K562 (cell line): ENCODE results near the gene ATXN7L1. TPM values are rescaled to one million over a fixed set of nuclear protein-coding genes. Genes with fewer than 3 reads are reported as not detected.

ENCODE experiments used
- ATAC-seq: fragments of 200-7000 bp; cut with Tn5 transposase; 3 replicates; pipeline ENCODE4 v1.9.1; 2020; ENCODE audit warnings: moderate library complexity
- BruUV-seq: library from RNA; stranded (reverse); fragments of 400-500 nt; replicated peaks from 2 replicates; lab custom pipeline; 2021; lab: Mats Ljungman, UMichigan
- CTCF ChIA-PET: fragments of 300-600 bp; formaldehyde crosslinking; extraction: SDS; loops from one replicate; lab custom pipeline; 2021; ENCODE audit warnings: low intra/inter-chr PET ratio; lab: Yijun Ruan, JAX
- POLR2A ChIA-PET: fragments of 300-600, 350-650 bp; sonication (Branson Sonifier 250); formaldehyde crosslinking; extraction: SDS; loops from one replicate; lab custom pipeline; 2021; ENCODE audit warnings: antibody characterized with exemption, inconsistent platforms; lab: Yijun Ruan, JAX
- DNase-seq, 4 experiments: peaks; one replicate each; pipeline versions ENCODE4 v3.0.0 to v3.0.0-alpha.2; 2011 to 2018; ENCODE audit warnings: low spot score in 3 of 4, mixed read lengths in 3 of 4; ENCODE audit errors: extremely low read depth in 1 of 4
- FAIRE-seq: peaks from 2 replicates; lab custom pipeline; 2011; peaks lifted over from hg19 to GRCh38; lab: Jason Lieb, UNC
- H2AFZ ChIP-seq: 2 replicates; pipeline ENCODE4 v1.6.0; 2011; ENCODE audit warnings: low read depth, low read length, control low read depth, inconsistent platforms
- H3K27ac ChIP-seq: fragments of 200-600 bp; 3 replicates; pipeline ENCODE4 v1.8.0; 2011; ENCODE audit warnings: low read depth, mild to moderate bottlenecking, control low read depth, inconsistent platforms, low read length, moderate library complexity, mixed read lengths; ENCODE audit errors: extremely low read depth
- H3K27me3 ChIP-seq, 2 experiments: fragments of 300-600 bp in 1 of 2; 2 replicates in 1 of 2; 3 replicates in 1 of 2; pipeline versions ENCODE4 v1.6.0 to v1.8.0; 2011; ENCODE audit warnings: inconsistent platforms in 2 of 2, low read length in 2 of 2, mild to moderate bottlenecking in 1 of 2, mixed read lengths in 1 of 2, moderate library complexity in 1 of 2; ENCODE audit not compliant: control insufficient read depth in 2 of 2, insufficient read depth in 2 of 2
- H3K36me3 ChIP-seq: fragments of 300-600 bp; 3 replicates; pipeline ENCODE4 v1.8.0; 2011; ENCODE audit warnings: mild to moderate bottlenecking, low read length, inconsistent platforms; ENCODE audit not compliant: control insufficient read depth, insufficient read depth
- H3K4me1 ChIP-seq, 2 experiments: fragments of 200-600 bp in 1 of 2; replicated peaks in 1 of 2; 2 replicates in 1 of 2; 3 replicates in 1 of 2; pipeline versions ENCODE4 v1.5.1 to v1.8.0; 2011; ENCODE audit warnings: inconsistent platforms in 2 of 2, low read length in 2 of 2, mild to moderate bottlenecking in 1 of 2, mixed read lengths in 1 of 2, moderate library complexity in 1 of 2; ENCODE audit not compliant: control insufficient read depth in 2 of 2, insufficient read depth in 2 of 2
- H3K4me2 ChIP-seq: 2 replicates; pipeline ENCODE4 v1.6.1; 2011; ENCODE audit warnings: low read length, control low read depth, inconsistent platforms, mixed read lengths; ENCODE audit not compliant: insufficient read depth
- H3K4me3 ChIP-seq: fragments of 200-600 bp; sonication (generic), shearing (Covaris generic); 2 replicates; pipeline ENCODE4 v1.5.1; 2016; ENCODE audit warnings: control low read depth, inconsistent platforms
- H3K79me2 ChIP-seq: fragments of 200-600 bp; 3 replicates; pipeline ENCODE4 v1.8.0; 2011; ENCODE audit warnings: low read length, inconsistent platforms; ENCODE audit not compliant: control insufficient read depth, insufficient read depth
- H3K9ac ChIP-seq, 2 experiments: 2 replicates each; pipeline versions ENCODE4 v1.6.0 to v1.6.1; 2011; ENCODE audit warnings: low read depth in 2 of 2, low read length in 2 of 2, control low read depth in 1 of 2, inconsistent platforms in 1 of 2, mild to moderate bottlenecking in 1 of 2, mixed read lengths in 1 of 2; ENCODE audit not compliant: insufficient read depth in 1 of 2
- H3K9me1 ChIP-seq: one replicate; pipeline ENCODE4 v1.6.0; 2011; ENCODE audit warnings: inconsistent platforms, mild to moderate bottlenecking, low read length, moderate library complexity; ENCODE audit not compliant: control insufficient read depth, insufficient read depth
- H3K9me3 ChIP-seq: replicated peaks from 2 replicates; pipeline ENCODE4 v1.5.1; 2011; ENCODE audit warnings: low read depth, low read length, inconsistent platforms; ENCODE audit not compliant: control insufficient read depth, insufficient read depth
- H4K20me1 ChIP-seq: replicated peaks from 2 replicates; pipeline ENCODE4 v1.6.1; 2011; ENCODE audit warnings: low read length, inconsistent platforms, mixed read lengths; ENCODE audit not compliant: control insufficient read depth, insufficient read depth
- FOXA3 ChIP-seq, 2 experiments: fragments of 450-650 bp in 1 of 2; sonication (generic) in 1 of 2; formaldehyde crosslinking; IDR thresholded peaks in 1 of 2; conservative IDR thresholded peaks in 1 of 2; 2 replicates each; pipeline versions ENCODE4 v1.4.0 to v1.8.0; 2020 to 2022; ENCODE audit warnings: mild to moderate bottlenecking in 2 of 2, missing genetic modification reagents in 1 of 2
- HNRNPH1 ChIP-seq: fragments of 200-400 bp; formaldehyde crosslinking; optimal IDR thresholded peaks from 2 replicates; pipeline ENCODE3; 2017; ENCODE audit warnings: low read depth, mild to moderate bottlenecking, low read length, moderate library complexity
- MEF2A ChIP-seq: IDR thresholded peaks from 2 replicates; pipeline ENCODE4 v1.6.1; 2011; ENCODE audit warnings: low read depth, mild to moderate bottlenecking, low read length, moderate library complexity; ENCODE audit not compliant: control insufficient read depth
- MTF1 ChIP-seq: fragments of 250-450 bp; sonication (Bioruptor Pico); IDR thresholded peaks from 2 replicates; pipeline ENCODE4 v1.9.0; 2021; ENCODE audit warnings: moderate library complexity, mild to moderate bottlenecking, inconsistent platforms, borderline replicate concordance
- PHB ChIP-seq: fragments of 250-450 bp; sonication (Bioruptor Pico); IDR thresholded peaks from 2 replicates; pipeline ENCODE4 v1.5.0; 2021
- PHTF2 ChIP-seq: fragments of 250-450 bp; sonication (Bioruptor Pico); IDR thresholded peaks from 2 replicates; pipeline ENCODE4 v1.5.0; 2021; ENCODE audit warnings: mild to moderate bottlenecking
- POLR3G ChIP-seq: IDR thresholded peaks from 2 replicates; pipeline ENCODE4 v1.6.1; 2011; ENCODE audit not compliant: insufficient read length, insufficient replicate concordance; ENCODE audit errors: extremely low read depth
- SAFB2 ChIP-seq: fragments of 200-400 bp; formaldehyde crosslinking; IDR thresholded peaks from 2 replicates; pipeline ENCODE4 v1.6.1; 2018; ENCODE audit warnings: borderline replicate concordance, low read length, low read depth, moderate library complexity; ENCODE audit not compliant: severe bottlenecking
- ZFP36 ChIP-seq: fragments of 150-350 bp; IDR thresholded peaks from 2 replicates; pipeline ENCODE4 v1.6.1; 2018; ENCODE audit warnings: low read length, low read depth; ENCODE audit not compliant: partially characterized antibody
- WGBS: fragments of 100-300 bp; shearing (Covaris generic); methylation state at CpG from one replicate; pipeline ENCODE4 v1.1.6; 2016; ENCODE audit warnings: low coverage, mixed read lengths; ENCODE audit not compliant: insufficient coverage; ENCODE audit errors: missing lambda C conversion rate; 5-methylcytosine and 5-hydroxymethylcytosine counted together
- in situ Hi-C: fragments of 300-500 bp; cut with MboI; formaldehyde crosslinking; loops from 4 replicates; pipeline ENCODE4 v1.15.0; 2018; ENCODE audit warnings: inconsistent platforms, mixed read lengths
- intact Hi-C: fragments of 100-400 bp; cut with micrococcal nuclease; formaldehyde crosslinking; loops from 2 replicates; pipeline ENCODE4 v1.14.2; 2022
- polyA plus RNA-seq, 8 experiments: library from polyadenylated mRNA; depleted of rRNA in 4 of 8; stranded (reverse) in 5 of 8; unstranded in 3 of 8; fragments of >200 nt; fragmentation: Nextera tagmentation in 2 of 8; fragmentation: Illumina TruSeq in 1 of 8; extraction: Ambion mirVana in 2 of 8; extraction: Trizol in 1 of 8; gene quantifications; 2 replicates each; pipeline versions ENCODE4 v1.2.1 to v1.2.3, GENCODE V29; 2011 to 2014; ENCODE audit warnings: inconsistent platforms in 1 of 8, missing spikeins in 1 of 8
- total RNA-seq, 7 experiments: library from RNA; depleted of rRNA in 6 of 7; stranded (reverse); fragments of >200 nt in 6 of 7; fragmentation: Illumina TruSeq in 2 of 7; extraction: Trizol in 2 of 7; gene quantifications; 2 replicates each; pipeline versions ENCODE4 v1.2.1 to v1.2.3, GENCODE V29; 2011 to 2021; ENCODE audit warnings: low replicate concordance in 1 of 7
- TF ChIP-seq, protein P1 (sequence below): sonication (generic); formaldehyde crosslinking; IDR thresholded peaks from 2 replicates; pipeline ENCODE4 v1.8.0; 2022; ENCODE audit warnings: mild to moderate bottlenecking, missing genetic modification reagents
- TF ChIP-seq, protein P2 (sequence below): fragments of 250-450 bp; sonication (Bioruptor Pico); IDR thresholded peaks from 2 replicates; pipeline ENCODE4 v1.5.0; 2020; ENCODE audit warnings: mild to moderate bottlenecking, borderline replicate concordance
- TF ChIP-seq, protein P3 (sequence below): fragments of 450-650 bp; IDR thresholded peaks from 2 replicates; pipeline ENCODE4 v1.6.1; 2017; ENCODE audit warnings: mild to moderate bottlenecking, moderate library complexity

The ATXN7L1 gene
- total and polyA plus RNA-seq, 9 of the 15 experiments (the other 6 are each of a cell fraction or from before 2014, with no cell fraction given): 6.6 to 13.7 (median 10.7) TPM

GRCh38 chr7:105913947-105914346 is 37.5 kb upstream of the ATXN7L1 start:
- Histone ChIP-seq H3K27me3 (peaks cover 10 to 26% of the 10 kb centered on the region in 2 experiments; a peak in 4 of 5 replicates), H3K9ac (no peak overlapping the region), H3K9me1 (no peaks in the 10 kb centered on the region), H3K36me3 (no peaks in the 10 kb centered on the region), H3K4me3 (no peak overlapping the region), H3K27ac (no peak overlapping the region), H3K4me2 (no peak overlapping the region), H4K20me1 (no peaks in the 10 kb centered on the region), H3K9me3 (0 out of 2 replicates have a peak, but pooled peaks cover 4% of the 10 kb centered on the region), H3K79me2 (no peaks in the 10 kb centered on the region), H2AFZ (no peak overlapping the region), H3K4me1 (no peaks in the 10 kb centered on the region)
- no peak for DNase-seq
- no peak for ATAC-seq
- CTCF ChIA-PET: no interaction called here
- BruUV-seq: no TSS peak
- WGBS: 2% methylated on average over 3 of the region's 3 CpGs
- POLR2A ChIA-PET: interaction anchor here (1.1 to 1.3 kb wide), 2 partner anchors 9 to 10 kb away, joined by 3 to 5 read pairs; no protein-coding TSS in a partner anchor
- in situ Hi-C loops (no loop called here), intact Hi-C loops (no loop called here)
- FAIRE-seq: no peak
- TF ChIP-seq ZFP36 (no peak), POLR3G (no peak), FOXA3 (CRISPR knock-in tag; conservative IDR thresholded peaks at IDR 0.05 in 1 of 2, IDR thresholded peaks at IDR 0.05 in 1 of 2) (no peak), HNRNPH1 (no peak), MEF2A (no peak), SAFB2 (no peak), PHTF2 (CRISPR knock-in tag) (no peak), MTF1 (no peak), PHB (no peak)
- TF ChIP-seq, protein P1, sequence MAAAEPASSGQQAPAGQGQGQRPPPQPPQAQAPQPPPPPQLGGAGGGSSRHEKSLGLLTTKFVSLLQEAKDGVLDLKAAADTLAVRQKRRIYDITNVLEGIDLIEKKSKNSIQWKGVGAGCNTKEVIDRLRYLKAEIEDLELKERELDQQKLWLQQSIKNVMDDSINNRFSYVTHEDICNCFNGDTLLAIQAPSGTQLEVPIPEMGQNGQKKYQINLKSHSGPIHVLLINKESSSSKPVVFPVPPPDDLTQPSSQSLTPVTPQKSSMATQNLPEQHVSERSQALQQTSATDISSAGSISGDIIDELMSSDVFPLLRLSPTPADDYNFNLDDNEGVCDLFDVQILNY (CRISPR knock-in tag): no peak
- TF ChIP-seq, protein P2, sequence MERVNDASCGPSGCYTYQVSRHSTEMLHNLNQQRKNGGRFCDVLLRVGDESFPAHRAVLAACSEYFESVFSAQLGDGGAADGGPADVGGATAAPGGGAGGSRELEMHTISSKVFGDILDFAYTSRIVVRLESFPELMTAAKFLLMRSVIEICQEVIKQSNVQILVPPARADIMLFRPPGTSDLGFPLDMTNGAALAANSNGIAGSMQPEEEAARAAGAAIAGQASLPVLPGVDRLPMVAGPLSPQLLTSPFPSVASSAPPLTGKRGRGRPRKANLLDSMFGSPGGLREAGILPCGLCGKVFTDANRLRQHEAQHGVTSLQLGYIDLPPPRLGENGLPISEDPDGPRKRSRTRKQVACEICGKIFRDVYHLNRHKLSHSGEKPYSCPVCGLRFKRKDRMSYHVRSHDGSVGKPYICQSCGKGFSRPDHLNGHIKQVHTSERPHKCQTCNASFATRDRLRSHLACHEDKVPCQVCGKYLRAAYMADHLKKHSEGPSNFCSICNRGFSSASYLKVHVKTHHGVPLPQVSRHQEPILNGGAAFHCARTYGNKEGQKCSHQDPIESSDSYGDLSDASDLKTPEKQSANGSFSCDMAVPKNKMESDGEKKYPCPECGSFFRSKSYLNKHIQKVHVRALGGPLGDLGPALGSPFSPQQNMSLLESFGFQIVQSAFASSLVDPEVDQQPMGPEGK: no peak
- TF ChIP-seq, protein P3, sequence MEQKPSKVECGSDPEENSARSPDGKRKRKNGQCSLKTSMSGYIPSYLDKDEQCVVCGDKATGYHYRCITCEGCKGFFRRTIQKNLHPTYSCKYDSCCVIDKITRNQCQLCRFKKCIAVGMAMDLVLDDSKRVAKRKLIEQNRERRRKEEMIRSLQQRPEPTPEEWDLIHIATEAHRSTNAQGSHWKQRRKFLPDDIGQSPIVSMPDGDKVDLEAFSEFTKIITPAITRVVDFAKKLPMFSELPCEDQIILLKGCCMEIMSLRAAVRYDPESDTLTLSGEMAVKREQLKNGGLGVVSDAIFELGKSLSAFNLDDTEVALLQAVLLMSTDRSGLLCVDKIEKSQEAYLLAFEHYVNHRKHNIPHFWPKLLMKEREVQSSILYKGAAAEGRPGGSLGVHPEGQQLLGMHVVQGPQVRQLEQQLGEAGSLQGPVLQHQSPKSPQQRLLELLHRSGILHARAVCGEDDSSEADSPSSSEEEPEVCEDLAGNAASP: no peak
